GM21825 (cell line): Measurements from ENCODE around the gene GFM1.
"Not testable (repeated sequence)": the region's sequence is repeated elsewhere in the genome, so short reads cannot be mapped to it uniquely, and the experiment has no call there.

ENCODE experiments used
- ATAC-seq: cut with Tn5 transposase; IDR thresholded peaks from one replicate; pipeline ENCODE4 v1.9.1; 2021; ENCODE audit warnings: mild to moderate bottlenecking, moderate library complexity; ENCODE audit not compliant: unreplicated experiment

Gene GFM1

GRCh38 chr3:158672215-158673176 is 28.2 kb downstream of the GFM1 start, which contains the start of gene LXN:
Gene LXN (minus strand): TSS chr3:158672648. CDS start chr3:158672478, 170 bp downstream.
- ATAC-seq, result peak; percentile 100

DNA sequence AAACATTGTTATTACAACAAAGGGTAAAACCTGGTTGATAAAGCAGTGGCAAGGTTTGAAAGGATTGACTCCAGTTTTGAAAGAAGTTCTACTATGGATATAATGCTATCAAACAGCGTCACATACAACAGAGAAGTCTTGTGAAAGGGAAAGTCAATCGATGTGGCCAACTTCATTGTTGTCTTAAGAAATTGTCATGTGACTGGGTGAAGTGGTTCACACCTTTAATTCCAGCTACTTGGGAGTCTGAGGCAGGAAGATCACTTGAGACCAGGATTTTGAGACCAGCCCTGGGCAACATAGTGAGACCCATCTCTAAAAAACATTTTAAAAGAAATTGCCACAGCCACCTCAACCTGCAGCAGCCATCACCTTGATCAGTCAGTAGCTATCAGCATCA is 34.4 kb downstream of the GFM1 start:
- ATAC-seq, result no peak

DNA sequence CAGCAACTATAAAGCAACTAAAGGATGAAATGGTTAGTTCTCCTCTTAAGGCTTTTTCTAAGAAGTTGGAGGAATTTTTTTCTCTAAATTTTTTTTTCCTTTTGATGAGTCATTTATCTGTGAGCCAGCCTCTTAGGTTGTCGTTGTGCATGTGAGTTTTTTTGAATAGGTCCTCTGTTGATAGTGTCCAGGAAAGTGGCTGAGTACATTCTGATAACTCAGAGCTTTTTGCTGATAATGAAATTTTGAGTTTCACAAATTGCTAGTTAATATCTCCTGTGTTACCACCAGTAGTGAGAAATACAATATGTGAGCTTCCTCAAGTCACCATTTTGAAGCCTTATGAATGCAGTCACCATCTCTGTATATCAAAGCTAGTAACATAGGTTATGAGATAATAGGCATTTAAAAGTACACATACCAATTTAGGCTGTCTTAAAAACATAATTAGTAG is 35.2 kb downstream of the GFM1 start:
- ATAC-seq, result no peak

- ATAC-seq, result no peak
Observed at GRCh38 chr3:158680861-158681260, 36.5 kb downstream of the GFM1 start.

- ATAC-seq, result no peak
Observed at GRCh38 chr3:158683230-158683962, 39.1 kb downstream of the GFM1 start.

DNA sequence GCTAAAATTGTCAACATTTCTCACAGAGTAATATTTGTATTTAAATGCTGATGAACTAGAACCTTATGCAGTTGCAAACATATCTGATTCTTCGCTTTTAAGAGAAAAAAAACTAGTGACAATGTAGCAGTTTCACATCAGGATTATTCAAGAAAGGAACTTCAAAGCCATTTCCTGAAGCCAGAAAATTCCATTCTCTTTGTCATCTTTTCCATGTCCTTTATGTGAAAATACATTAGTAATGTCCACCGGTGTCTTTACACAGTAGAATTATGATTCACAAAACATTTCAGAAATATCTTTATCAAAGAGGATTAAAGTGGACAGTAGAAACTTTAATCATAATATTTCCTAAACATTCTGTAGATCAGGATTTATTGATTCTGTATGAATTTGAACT is 40.8 kb downstream of the GFM1 start:
- ATAC-seq, result no peak

DNA sequence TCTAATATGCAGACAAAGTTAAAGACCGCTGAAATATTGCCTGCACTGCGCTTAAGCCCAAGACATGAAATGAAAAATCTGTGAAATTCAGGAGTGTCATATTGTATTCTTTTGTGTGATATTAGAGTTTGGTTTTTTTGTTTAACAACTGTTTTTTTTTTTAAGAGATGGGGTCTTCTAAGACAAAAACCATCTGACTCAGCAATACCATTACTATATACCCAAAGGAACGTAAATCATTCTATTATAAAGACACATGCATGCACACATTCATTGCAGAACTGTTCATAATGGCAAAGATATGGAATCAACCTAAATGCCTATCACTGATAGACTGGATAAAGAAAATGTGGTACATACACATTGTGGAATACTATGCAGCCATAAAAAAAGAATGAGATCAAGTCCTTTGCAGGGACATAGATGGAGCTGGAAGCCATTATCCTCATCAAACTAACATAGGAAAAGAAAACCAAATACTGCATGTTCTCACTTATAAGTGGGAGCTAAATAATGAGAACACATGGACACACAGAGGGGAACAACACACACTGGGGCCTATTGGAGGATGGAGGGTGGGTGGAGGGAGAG is 49.6 kb downstream of the GFM1 start:
- not testable (repeated sequence) for ATAC-seq

- no peak for ATAC-seq
Observed at GRCh38 chr3:158696618-158697017, 52.3 kb downstream of the GFM1 start.

DNA sequence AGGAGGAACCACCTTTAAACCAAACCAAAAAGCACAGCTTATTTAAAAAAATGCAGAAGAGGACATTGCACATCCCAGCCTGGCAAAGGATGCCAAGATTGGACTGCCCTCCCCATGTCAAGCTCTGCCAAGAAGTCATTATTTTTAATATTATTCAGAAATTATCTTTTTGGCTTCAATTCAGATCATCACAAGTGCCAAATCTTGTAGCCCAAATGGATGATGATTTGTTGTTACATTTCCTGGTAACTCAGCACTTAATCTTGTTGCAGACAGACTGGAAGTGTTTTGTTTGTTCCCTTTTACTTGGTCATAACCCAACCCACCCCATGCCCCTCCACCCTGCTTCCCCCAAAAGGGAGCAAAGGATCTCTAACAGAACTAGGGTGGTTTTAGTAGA is 56.2 kb downstream of the GFM1 start:
- no peak for ATAC-seq

GRCh38 chr3:158701420-158702065 is 57.2 kb downstream of the GFM1 start:
- no peak for ATAC-seq

DNA sequence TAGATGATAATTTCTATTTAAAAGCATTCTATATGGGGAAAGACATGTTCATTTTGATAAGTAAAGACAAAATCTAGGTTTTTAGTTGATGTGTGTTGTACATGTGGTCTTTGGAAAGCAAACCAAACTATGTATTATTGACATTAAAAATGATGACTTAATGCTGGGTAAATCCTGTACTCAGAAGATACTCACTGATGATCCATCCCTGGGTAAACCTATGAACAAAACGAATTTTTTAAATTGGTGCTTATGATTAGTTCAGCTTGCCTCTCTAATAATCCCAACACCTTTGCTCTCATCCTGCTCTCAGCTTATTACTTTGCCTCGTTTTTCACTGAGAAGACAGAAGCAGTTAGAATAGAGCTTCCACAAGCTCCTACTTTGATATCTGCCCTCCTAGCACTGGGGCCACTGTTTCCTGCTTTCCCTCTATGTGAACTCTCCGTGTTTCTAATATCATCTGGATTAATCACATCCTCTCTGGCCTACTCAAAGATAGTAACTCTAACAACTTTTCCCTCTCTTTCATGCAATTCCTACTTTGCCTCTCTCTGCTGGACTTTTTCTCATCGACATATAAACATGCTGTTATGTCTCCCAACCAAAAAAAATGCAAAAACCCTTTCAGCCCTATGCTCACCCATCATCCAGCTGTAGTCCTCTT is 58.6 kb downstream of the GFM1 start:
- ATAC-seq, result no peak

DNA sequence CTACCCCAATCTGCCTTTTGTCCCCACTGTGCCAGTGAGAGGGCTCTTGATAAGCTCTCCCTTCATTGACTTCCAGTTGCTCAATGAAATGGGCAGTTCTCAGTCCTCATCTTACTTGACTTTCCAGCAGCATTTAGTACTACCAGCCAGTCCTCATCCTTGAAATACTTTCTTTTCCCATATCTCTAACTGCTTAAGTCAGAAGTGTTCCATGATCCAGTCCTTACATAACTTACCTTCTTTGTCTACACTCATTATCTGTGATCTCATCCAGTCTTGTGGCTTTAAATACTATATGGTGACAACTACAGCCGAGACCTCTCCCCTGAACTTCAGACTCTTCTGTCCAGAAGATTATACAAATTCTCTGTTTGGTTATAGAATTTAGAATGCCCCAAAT is 59.2 kb downstream of the GFM1 start:
- no peak for ATAC-seq

- ATAC-seq, result no peak
Observed at GRCh38 chr3:158709666-158710083, 65.3 kb downstream of the GFM1 start.

DNA sequence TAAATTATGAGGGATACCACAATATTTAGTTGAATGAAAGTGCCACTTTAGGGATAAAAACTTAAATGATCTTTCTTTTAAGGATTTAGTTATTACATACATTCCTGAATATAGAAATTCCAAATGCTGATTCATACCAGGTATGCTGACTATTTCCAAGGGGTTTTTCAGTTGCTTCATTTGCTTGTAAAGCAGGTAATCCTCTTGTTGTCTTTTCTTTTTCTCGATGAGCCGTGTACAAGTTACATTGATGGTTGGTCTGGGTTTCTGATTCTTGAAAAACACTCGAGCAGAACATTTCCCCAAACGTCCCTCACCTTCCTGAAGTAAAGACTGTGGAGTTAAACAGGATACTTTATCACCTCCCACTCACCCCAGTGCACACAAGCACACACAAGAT is 66.3 kb downstream of the GFM1 start:
- ATAC-seq, result no peak

DNA sequence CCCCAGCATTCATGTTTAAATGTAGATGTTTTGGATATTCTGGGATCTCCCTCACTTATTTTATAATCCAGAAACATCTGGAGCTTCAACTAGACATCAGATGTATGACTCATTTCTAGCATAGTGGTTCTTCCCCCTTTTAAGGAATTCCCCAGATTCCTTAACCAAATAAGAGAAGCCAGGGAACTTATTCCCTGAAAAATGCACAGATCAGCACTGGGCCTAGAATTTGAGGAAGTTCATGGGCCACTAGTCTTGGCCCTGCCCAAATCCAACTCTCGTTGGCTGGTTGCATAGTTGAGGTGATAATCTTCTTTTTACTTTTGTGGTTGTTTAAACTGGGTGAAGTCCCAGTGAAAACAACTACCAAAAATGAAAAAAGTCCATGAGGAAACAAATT is 67.6 kb downstream of the GFM1 start:
- no peak for ATAC-seq

DNA sequence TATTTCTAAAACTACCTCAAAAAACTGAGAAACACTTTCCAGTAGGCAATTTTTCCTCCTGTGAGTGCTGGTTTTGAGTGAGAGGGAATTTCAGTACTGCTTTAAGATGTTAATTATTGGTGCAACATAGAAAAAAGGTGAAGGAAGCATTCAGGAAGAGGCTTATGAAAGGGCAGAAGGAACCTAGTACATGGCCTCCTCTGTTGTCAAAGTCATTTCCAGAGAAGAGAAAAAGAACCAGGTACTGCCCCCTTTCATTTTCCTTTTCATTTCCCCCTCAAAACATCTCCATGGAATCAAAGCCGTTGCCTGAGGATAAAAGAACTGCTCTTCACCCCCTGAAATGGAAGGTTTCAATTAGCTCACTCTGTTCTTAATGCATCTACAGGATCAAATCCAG is 68.1 kb downstream of the GFM1 start:
- no peak for ATAC-seq

DNA sequence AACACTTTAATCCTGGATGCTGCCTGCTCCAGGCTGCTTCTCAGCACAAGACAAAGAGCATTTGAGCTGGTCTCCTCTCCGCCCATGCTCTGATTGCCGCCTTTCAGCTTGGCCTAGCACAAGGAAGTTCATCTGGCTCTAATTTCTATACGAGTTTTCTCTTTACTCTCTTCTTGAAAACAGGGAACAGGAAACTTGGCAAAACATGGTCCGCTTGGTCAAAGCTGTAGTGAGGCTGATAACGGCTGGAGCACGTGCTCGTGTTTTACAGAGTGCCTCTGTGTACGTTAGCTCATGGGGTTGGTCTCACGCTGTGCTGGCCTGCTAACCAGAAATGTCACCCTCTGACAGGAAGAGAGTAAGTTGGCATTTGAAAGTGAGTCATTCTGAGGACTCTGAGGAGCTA is 68.8 kb downstream of the GFM1 start:
- no peak for ATAC-seq

DNA sequence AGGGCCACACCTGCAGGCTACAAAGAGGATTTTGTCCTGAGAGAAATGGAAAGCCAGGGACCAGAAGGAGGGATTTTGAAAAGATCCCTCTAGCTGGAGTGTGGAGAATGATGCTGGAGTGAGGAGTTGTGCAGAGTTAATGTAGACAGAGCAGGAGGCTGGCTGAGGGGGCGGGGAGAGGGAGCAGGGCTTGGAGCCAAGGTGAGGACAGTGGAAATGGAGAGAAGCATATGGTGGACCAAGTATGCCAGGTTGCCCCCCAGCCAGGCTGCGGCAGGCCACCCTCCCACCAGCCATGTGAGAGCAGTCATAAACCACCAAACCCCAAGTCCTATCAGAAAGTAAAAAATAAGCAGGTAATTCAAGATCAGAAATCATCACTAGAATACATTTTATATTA is 73.2 kb downstream of the GFM1 start:
- no peak for ATAC-seq

- ATAC-seq, result no peak
Observed at GRCh38 chr3:158718490-158719170, 74.3 kb downstream of the GFM1 start.

DNA sequence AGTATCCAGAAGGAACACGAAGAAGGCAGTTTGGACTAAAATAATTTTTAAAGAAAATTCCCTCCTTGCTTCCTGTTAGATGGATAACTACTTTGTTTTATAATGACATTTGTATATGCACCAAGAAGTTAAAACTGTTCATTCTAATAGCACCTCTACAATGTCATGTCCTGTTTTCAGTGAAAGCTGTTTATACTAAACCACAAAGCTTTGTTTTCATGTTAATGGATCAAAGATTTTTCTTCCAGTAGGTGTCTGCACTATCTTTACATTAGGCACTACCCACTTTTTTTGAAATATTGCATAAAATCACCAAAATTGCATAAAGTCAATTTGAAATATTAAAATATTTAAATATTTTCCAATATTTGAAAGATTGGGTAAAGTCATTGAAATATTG is 77.8 kb downstream of the GFM1 start:
- ATAC-seq, result no peak
